ENCODE measurements around the gene BRD7. TPM values are rescaled to one million over a fixed set of nuclear protein-coding genes. Genes with fewer than 3 reads are reported as not detected.

BRD7 gene
- total and polyA plus RNA-seq, 11 donors = 29.8 to 49.7 (median 43.7) TPM

GRCh38 chr16:50275428-50276325 is 93.1 kb downstream of the BRD7 start:
- peak overlapping the region in 3 of 12 donors; percentile 42 to 95 (median 63) for H3K27ac ChIP-seq
- TF ChIP-seq, protein P1, sequence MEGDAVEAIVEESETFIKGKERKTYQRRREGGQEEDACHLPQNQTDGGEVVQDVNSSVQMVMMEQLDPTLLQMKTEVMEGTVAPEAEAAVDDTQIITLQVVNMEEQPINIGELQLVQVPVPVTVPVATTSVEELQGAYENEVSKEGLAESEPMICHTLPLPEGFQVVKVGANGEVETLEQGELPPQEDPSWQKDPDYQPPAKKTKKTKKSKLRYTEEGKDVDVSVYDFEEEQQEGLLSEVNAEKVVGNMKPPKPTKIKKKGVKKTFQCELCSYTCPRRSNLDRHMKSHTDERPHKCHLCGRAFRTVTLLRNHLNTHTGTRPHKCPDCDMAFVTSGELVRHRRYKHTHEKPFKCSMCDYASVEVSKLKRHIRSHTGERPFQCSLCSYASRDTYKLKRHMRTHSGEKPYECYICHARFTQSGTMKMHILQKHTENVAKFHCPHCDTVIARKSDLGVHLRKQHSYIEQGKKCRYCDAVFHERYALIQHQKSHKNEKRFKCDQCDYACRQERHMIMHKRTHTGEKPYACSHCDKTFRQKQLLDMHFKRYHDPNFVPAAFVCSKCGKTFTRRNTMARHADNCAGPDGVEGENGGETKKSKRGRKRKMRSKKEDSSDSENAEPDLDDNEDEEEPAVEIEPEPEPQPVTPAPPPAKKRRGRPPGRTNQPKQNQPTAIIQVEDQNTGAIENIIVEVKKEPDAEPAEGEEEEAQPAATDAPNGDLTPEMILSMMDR (IDR thresholded peaks at IDR 0.05) = no peak
- no peak for TF ChIP-seq POLR2A (IDR thresholded peaks at IDR 0.05)
- no peaks in the 10 kb centered on the region for H3K36me3 ChIP-seq
- H3K4me1 ChIP-seq = peaks cover 0 to 90% (median 0%) of the 10 kb centered on the region in 12 donors
- ATAC-seq (no peak), DNase-seq (peak in 2 of 5 donors; percentile 16 to 57)
- peaks cover 0 to 4% (median 0%) of the 10 kb centered on the region in 12 donors for H3K9me3 ChIP-seq
- intact Hi-C loops (cut with DNase I) = no loop called here
- no peaks in the 10 kb centered on the region for H3K27me3 ChIP-seq
- H3K4me3 ChIP-seq = peak overlapping the region in 6 of 12 donors; percentile 31 to 64 (median 40)
- 84 to 86% (median 85%) methylated on average over 11 to 12 of the region's 12 CpGs for WGBS, 4 donors

DNA sequence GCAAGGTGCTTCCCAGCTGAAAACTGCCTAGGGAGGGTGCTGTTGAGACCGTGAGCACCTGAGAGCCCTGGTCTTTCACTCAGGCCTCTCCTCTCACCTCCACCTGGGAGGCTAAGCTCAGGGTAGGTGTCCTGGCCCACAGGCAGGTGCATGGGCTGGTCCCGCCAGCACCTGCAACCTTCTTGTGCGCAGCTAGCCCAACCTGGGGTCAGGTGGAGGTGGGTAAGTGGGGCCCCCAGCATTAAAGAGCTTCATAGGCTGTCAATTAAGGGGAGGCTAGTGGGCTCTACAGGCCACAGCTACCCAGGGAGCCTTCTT is 93.7 kb downstream of the BRD7 start:
- no peak for TF ChIP-seq POLR2A (IDR thresholded peaks at IDR 0.05)
- TF ChIP-seq, protein P1 (IDR thresholded peaks at IDR 0.05) = no peak
- intact Hi-C loops (cut with DNase I) = no loop called here
- Histone ChIP-seq H3K4me3 (peak overlapping the region in 7 of 12 donors; percentile 10 to 64 (median 38)), H3K36me3 (no peaks in the 10 kb centered on the region), H3K27me3 (no peaks in the 10 kb centered on the region), H3K4me1 (peaks cover 0 to 91% (median 0%) of the 10 kb centered on the region in 12 donors), H3K9me3 (peaks cover 0 to 3% (median 0%) of the 10 kb centered on the region in 12 donors), H3K27ac (peak overlapping the region in 6 of 12 donors; percentile 24 to 95 (median 46))
- 86 to 92% (median 89%) methylated on average over 3 of the region's 3 CpGs for WGBS, 4 donors
- ATAC-seq (no peak), DNase-seq (peak in 2 of 5 donors; percentile 20 to 26)

DNA sequence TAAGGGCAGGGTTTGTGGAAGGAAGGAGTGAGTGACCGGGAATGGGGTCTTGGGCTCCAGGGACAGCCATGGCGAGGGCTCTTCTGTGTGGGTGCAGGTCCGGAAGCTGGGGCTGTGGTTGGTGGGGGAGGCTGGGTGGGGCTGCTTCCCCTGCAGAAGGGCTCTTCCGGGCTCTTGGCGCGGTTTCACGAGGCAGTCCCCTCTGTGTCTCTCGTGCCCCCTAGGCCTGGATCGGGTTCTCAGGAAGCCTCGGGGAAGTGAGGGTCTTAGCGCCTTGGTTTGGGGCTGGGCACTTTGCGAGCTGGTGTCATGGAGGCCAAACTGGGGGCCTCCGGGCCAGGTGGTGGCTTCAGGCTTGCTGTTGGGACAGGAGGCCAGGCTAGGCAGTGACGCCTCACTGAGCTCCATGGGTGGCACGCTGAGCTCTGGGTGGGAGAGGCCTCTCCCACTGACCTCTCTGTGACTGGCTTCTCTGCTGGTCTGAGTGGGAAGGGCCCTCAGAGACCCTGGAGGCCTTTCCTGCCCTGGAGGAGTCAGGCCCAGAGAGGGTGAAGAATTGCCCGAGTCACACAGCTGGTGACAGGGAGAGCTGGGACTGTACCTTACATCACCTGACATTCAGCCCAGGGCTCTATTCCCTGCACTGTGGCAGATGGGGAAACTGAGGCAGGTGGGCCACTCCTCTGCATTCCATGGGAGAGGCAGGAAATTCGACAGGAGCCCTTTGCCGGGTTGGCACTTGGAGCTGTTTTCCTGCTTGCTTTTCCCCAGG is 94.3 kb downstream of the BRD7 start:
- Histone ChIP-seq H3K4me3 (peak overlapping the region in 10 of 12 donors; percentile 10 to 64 (median 34)), H3K4me1 (peaks cover 0 to 90% (median 0%) of the 10 kb centered on the region in 12 donors), H3K27me3 (no peaks in the 10 kb centered on the region), H3K27ac (peak overlapping the region in 7 of 12 donors; percentile 8 to 95 (median 43)), H3K9me3 (peaks cover 0 to 3% (median 0%) of the 10 kb centered on the region in 12 donors), H3K36me3 (no peaks in the 10 kb centered on the region)
- intact Hi-C loops (cut with DNase I) = no loop called here
- DNase-seq = peak in 2 of 5 donors; percentile 24 to 61
- 70 to 76% (median 71%) methylated on average over 10 to 18 of the region's 18 CpGs for WGBS, 4 donors
- TF ChIP-seq POLR2A (IDR thresholded peaks at IDR 0.05) = no peak
- TF ChIP-seq, protein P1 (IDR thresholded peaks at IDR 0.05) = no peak
- ATAC-seq = no peak

Data from heart left ventricle (tissue), 16 donors.